OCI-LY1 (cell line): ENCODE measurements around the gene CARD14.

Experiments
- H2AFZ ChIP-seq: fragments of 200-600 bp; sonication (generic), shearing (Covaris generic); 2 replicates; pipeline ENCODE4 v1.6.0; 2014; ENCODE audit warnings: antibody characterized with exemption, mild to moderate bottlenecking, low read length
- H3F3A ChIP-seq: fragments of 200-600 bp; sonication (generic), shearing (Covaris generic); 2 replicates; pipeline ENCODE4 v1.6.0; 2014; ENCODE audit warnings: mild to moderate bottlenecking, antibody characterized with exemption, low read length, moderate library complexity; ENCODE audit not compliant: insufficient read depth
- H3K27ac ChIP-seq: fragments of 200-600 bp; sonication (generic); 2 replicates; pipeline ENCODE4 v1.5.1; 2014; ENCODE audit warnings: low read length, mixed run types, mild to moderate bottlenecking, low read depth; ENCODE audit not compliant: poor library complexity, severe bottlenecking
- H3K27me3 ChIP-seq: fragments of 200-600 bp; sonication (generic); 2 replicates; pipeline ENCODE4 v1.6.0; 2014; ENCODE audit warnings: antibody characterized with exemption, mild to moderate bottlenecking, low read length, moderate library complexity; ENCODE audit not compliant: insufficient read depth
- H3K36me3 ChIP-seq: fragments of 200-600 bp; sonication (generic); 2 replicates; pipeline ENCODE4 v1.6.1; 2014; ENCODE audit warnings: mild to moderate bottlenecking, antibody characterized with exemption, low read length, moderate library complexity, mixed read lengths; ENCODE audit not compliant: insufficient read depth
- H3K4me1 ChIP-seq: fragments of 200-600 bp; sonication (generic); 2 replicates; pipeline ENCODE4 v1.5.1; 2014; ENCODE audit warnings: mild to moderate bottlenecking, low read length, moderate library complexity; ENCODE audit not compliant: insufficient read depth, severe bottlenecking
- H3K4me2 ChIP-seq: fragments of 200-600 bp; sonication (generic), shearing (Covaris generic); 2 replicates; pipeline ENCODE4 v1.6.1; 2014; ENCODE audit warnings: low read length
- H3K4me3 ChIP-seq: fragments of 200-600 bp; sonication (generic); 2 replicates; pipeline ENCODE4 v1.5.1; 2014; ENCODE audit warnings: low read length, low read depth, mild to moderate bottlenecking, mixed read lengths; ENCODE audit not compliant: poor library complexity, severe bottlenecking
- H3K79me2 ChIP-seq: fragments of 200-600 bp; shearing (Covaris generic); 2 replicates; pipeline ENCODE4 v1.6.1; 2016; ENCODE audit warnings: mixed run types, low read length, mixed read lengths; ENCODE audit not compliant: insufficient read depth
- H3K9ac ChIP-seq: fragments of 200-600 bp; sonication (generic), shearing (Covaris generic); 2 replicates; pipeline ENCODE4 v1.6.1; 2014; ENCODE audit warnings: mild to moderate bottlenecking, low read length, mixed read lengths
- H3K9me2 ChIP-seq: fragments of 200-600 bp; sonication (generic), shearing (Covaris generic); 2 replicates; pipeline ENCODE4 v1.6.1; 2014; ENCODE audit warnings: low read depth, mild to moderate bottlenecking, low read length, mixed read lengths
- H3K9me3 ChIP-seq: fragments of 200-600 bp; shearing (Covaris generic); 2 replicates; pipeline ENCODE4 v1.6.1; 2014; ENCODE audit warnings: low read length, mixed read lengths
- H4K20me1 ChIP-seq: fragments of 200-600 bp; sonication (generic), shearing (Covaris generic); 2 replicates; pipeline ENCODE4 v1.6.0; 2016; ENCODE audit warnings: mild to moderate bottlenecking, low read length; ENCODE audit not compliant: insufficient read depth
- CTCF ChIP-seq: fragments of 200-600 bp; sonication (generic), shearing (Covaris generic); IDR thresholded peaks from 2 replicates; pipeline ENCODE4 v1.5.1; 2017; ENCODE audit warnings: mild to moderate bottlenecking, antibody characterized with exemption, low read length, moderate library complexity, mixed read lengths
- EZH2 ChIP-seq: fragments of 200-600 bp; sonication (generic), shearing (Covaris generic); IDR thresholded peaks from 2 replicates; pipeline ENCODE4 v1.8.0; 2017; ENCODE audit warnings: borderline replicate concordance, mixed run types, mild to moderate bottlenecking, antibody characterized with exemption, low read length, moderate library complexity, mixed read lengths

Gene CARD14

GRCh38 chr17:80201446-80201845 lies 31.6 kb downstream of the CARD14 start:
- no peak overlapping the region for H3K4me2 ChIP-seq
- no peak overlapping the region for H3K27ac ChIP-seq

DNA sequence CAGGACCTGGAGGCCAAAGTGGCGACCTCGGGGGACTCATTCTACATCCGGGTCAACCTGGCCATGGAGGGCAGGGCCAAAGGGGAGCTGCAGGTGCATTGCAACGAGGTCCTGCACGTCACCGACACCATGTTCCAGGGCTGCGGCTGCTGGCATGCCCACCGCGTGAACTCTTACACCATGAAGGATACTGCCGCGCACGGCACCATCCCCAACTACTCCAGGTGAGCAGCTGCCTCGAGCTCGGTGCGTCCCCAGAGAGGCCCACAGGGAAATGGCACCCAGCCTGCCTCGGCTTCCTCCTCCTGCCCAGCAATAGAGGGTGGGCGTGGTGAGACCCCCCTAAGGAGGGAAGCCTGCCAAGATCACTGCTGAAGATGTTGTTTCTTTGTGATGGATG lies 32.4 kb downstream of the CARD14 start:
- Histone ChIP-seq H3K27ac (no peak overlapping the region), H4K20me1 (no peaks in the 10 kb centered on the region), H3K9ac (no peak overlapping the region), H3K36me3 (no peaks in the 10 kb centered on the region), H3K9me3 (no peaks in the 10 kb centered on the region), H3K4me3 (no peak overlapping the region), H3K4me1 (no peaks in the 10 kb centered on the region), H3K27me3 (peaks cover 6% of the 10 kb centered on the region; the same call in 1 of the 2 replicates), H3K4me2 (no peak overlapping the region), H2AFZ (no peak overlapping the region), H3K9me2 (no peaks in the 10 kb centered on the region), H3K79me2 (no peaks in the 10 kb centered on the region), H3F3A (no peaks in the 10 kb centered on the region)
- no peak for TF ChIP-seq CTCF
- no peak for TF ChIP-seq EZH2

More at GRCh38 chr17:80201446-80201845, 31.6 kb downstream of the CARD14 start:
- Histone ChIP-seq H3K27me3 (peaks cover 6% of the 10 kb centered on the region; the same call in 1 of the 2 replicates), H3K9me2 (no peaks in the 10 kb centered on the region), H3K4me1 (no peaks in the 10 kb centered on the region), H3K4me3 (no peak overlapping the region), H3K79me2 (no peaks in the 10 kb centered on the region), H3F3A (no peaks in the 10 kb centered on the region), H3K9me3 (no peaks in the 10 kb centered on the region), H2AFZ (no peak overlapping the region), H3K9ac (no peak overlapping the region), H4K20me1 (no peaks in the 10 kb centered on the region), H3K36me3 (no peaks in the 10 kb centered on the region)
- TF ChIP-seq CTCF, result no peak
- TF ChIP-seq EZH2, result no peak

DNA sequence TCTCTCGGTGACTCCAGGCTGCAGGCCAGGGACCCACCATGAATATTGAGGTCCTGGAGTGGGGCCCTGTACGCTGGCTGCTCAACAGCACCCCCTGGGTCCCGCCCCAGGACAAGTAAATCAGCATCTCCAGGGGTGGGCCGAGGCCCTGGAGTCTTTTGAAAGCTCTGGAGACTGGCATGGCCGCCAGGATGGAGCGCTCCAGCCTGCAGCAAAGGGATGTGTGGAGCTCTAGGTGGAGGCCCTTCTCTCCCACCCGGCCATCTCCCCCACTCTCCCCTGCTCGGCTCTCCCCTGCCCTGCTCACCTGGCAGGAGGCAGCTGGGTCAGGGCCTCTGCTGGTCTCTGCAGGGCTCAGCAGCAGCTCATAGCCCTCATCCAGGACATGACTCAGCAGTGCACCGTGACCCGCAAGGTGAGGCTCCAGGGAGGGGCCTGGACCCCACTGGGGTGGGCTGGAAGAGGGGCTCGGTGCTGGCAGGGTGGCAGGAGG lies 33.7 kb downstream of the CARD14 start:
- H4K20me1 ChIP-seq, result no peaks in the 10 kb centered on the region
- H3K9me3 ChIP-seq, result no peaks in the 10 kb centered on the region
- no peak overlapping the region for H3K27ac ChIP-seq
- H2AFZ ChIP-seq, result no peak overlapping the region
- H3K79me2 ChIP-seq, result no peaks in the 10 kb centered on the region
- no peaks in the 10 kb centered on the region for H3K9me2 ChIP-seq
- TF ChIP-seq EZH2, result no peak
- peak; percentile 24; the same call in 1 of the 2 replicates for TF ChIP-seq CTCF
- H3K36me3 ChIP-seq, result no peaks in the 10 kb centered on the region
- H3K4me2 ChIP-seq, result no peak overlapping the region
- no peaks in the 10 kb centered on the region for H3F3A ChIP-seq
- peaks cover 6% of the 10 kb centered on the region; the same call in 1 of the 2 replicates for H3K27me3 ChIP-seq
- no peak overlapping the region for H3K9ac ChIP-seq
- no peaks in the 10 kb centered on the region for H3K4me1 ChIP-seq
- no peak overlapping the region for H3K4me3 ChIP-seq
